Body of pancreas (tissue), 4 donors: ENCODE measurements around the gene FAM83B. TPM values are rescaled to one million over a fixed set of nuclear protein-coding genes. Genes with fewer than 3 reads are reported as not detected.

Experiments used
- ATAC-seq: fragments of 150-250 bp; one replicate; pipeline ENCODE4 v1.9.1; 2016
- DNase-seq, 4 donors: peaks; one replicate each; pipeline ENCODE4 v3.0.0-alpha.2; 2019
- H3K27ac ChIP-seq, 4 donors: fragments of 200-600 bp; sonication (generic); 1 replicate in 3 of 4; 2 replicates in 1 of 4; pipeline versions ENCODE4 v1.5.1 to v1.6.1; 2016 to 2019; ENCODE audit warnings: mild to moderate bottlenecking in 1 of 4, mixed read lengths in 1 of 4, moderate library complexity in 1 of 4
- H3K27me3 ChIP-seq, 2 donors: fragments of 200-600 bp; sonication (generic); one replicate each; pipeline ENCODE4 v1.6.0; 2016; ENCODE audit warnings: mild to moderate bottlenecking in 1 of 2
- H3K36me3 ChIP-seq, 2 donors: fragments of 200-600 bp; sonication (generic); replicated peaks in 1 of 2; 2 replicates each; pipeline ENCODE4 v1.5.1; 2016; ENCODE audit warnings: low read depth in 2 of 2; ENCODE audit not compliant: insufficient read depth in 1 of 2
- H3K4me1 ChIP-seq: fragments of 200-600 bp; sonication (generic); one replicate; pipeline ENCODE4 v1.6.0; 2016
- H3K4me3 ChIP-seq, 2 donors: fragments of 200-600 bp; sonication (generic); 1 replicate in 1 of 2; 2 replicates in 1 of 2; pipeline ENCODE4 v1.5.1; 2016 to 2019
- H3K9me3 ChIP-seq, 3 donors: fragments of 200-600 bp; sonication (generic); 1 replicate in 2 of 3; 2 replicates in 1 of 3; pipeline ENCODE4 v1.5.1; 2016
- POLR2A ChIP-seq, 3 donors: fragments of 450-650 bp; IDR thresholded peaks; one replicate each; pipeline ENCODE4 v1.6.1; 2016; ENCODE audit warnings: antibody characterized with exemption in 3 of 3, mild to moderate bottlenecking in 2 of 3
- WGBS, 2 donors: methylation state at CpG; one replicate each; pipeline ENCODE4 v1.1.5; 2017; 5-methylcytosine and 5-hydroxymethylcytosine counted together
- intact Hi-C: fragments of 100-400 bp; cut with DNase I; formaldehyde crosslinking; loops from one replicate; pipeline ENCODE4 v1.15.1; 2023
- total RNA-seq, 2 donors: library from RNA; depleted of rRNA; stranded (reverse); fragments of >200 nt; gene quantifications; one replicate each; pipeline ENCODE4 v1.1.0, GENCODE V29; 2016
- TF ChIP-seq, protein P1 (sequence below), 7 experiments: fragments of 450-650 bp in 4 of 7; fragments of 200-600 bp in 3 of 7; sonication (generic) in 3 of 7; IDR thresholded peaks; one replicate each; pipeline ENCODE4 v1.5.1; 2016 to 2019; ENCODE audit warnings: antibody characterized with exemption in 7 of 7

The FAM83B gene
- total RNA-seq, 2 donors from 2014 or later, result 3.4 to 6.9 TPM

GRCh38 chr6:54899986-54900385 lies 53.4 kb downstream of the FAM83B start:
- Histone ChIP-seq H3K4me3 (no peak overlapping the region), H3K9me3 (no peaks in the 10 kb centered on the region), H3K4me1 (no peaks in the 10 kb centered on the region), H3K27ac (no peak overlapping the region), H3K27me3 (no peaks in the 10 kb centered on the region), H3K36me3 (no peaks in the 10 kb centered on the region)
- no peak for DNase-seq
- intact Hi-C loops, result no loop called here
- TF ChIP-seq POLR2A (IDR thresholded peaks at IDR 0.05), result no peak
- TF ChIP-seq, protein P1, sequence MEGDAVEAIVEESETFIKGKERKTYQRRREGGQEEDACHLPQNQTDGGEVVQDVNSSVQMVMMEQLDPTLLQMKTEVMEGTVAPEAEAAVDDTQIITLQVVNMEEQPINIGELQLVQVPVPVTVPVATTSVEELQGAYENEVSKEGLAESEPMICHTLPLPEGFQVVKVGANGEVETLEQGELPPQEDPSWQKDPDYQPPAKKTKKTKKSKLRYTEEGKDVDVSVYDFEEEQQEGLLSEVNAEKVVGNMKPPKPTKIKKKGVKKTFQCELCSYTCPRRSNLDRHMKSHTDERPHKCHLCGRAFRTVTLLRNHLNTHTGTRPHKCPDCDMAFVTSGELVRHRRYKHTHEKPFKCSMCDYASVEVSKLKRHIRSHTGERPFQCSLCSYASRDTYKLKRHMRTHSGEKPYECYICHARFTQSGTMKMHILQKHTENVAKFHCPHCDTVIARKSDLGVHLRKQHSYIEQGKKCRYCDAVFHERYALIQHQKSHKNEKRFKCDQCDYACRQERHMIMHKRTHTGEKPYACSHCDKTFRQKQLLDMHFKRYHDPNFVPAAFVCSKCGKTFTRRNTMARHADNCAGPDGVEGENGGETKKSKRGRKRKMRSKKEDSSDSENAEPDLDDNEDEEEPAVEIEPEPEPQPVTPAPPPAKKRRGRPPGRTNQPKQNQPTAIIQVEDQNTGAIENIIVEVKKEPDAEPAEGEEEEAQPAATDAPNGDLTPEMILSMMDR (IDR thresholded peaks at IDR 0.05), result no peak
- ATAC-seq, result no peak

DNA sequence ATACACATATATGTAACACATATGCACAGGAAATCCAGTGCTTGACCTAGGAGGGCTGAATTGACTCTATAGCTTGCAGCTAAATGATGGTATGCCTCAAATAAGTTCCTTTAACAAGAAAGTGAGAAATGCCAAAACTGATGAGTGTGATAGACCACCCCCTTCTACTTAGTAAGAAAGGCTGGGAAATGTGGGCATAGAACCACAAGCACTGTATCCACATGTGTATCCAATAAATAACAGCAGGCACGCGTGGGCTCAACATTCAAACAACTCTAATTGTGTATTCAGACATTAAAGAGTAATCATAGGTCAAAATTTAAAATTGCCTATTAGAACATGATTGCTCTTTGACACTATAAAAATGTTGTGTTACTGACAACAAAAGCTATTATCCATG lies 54.1 kb downstream of the FAM83B start:
- Histone ChIP-seq H3K36me3 (no peaks in the 10 kb centered on the region), H3K4me1 (no peaks in the 10 kb centered on the region), H3K27ac (no peak overlapping the region), H3K27me3 (no peaks in the 10 kb centered on the region), H3K4me3 (no peak overlapping the region), H3K9me3 (no peaks in the 10 kb centered on the region)
- TF ChIP-seq, protein P1 (IDR thresholded peaks at IDR 0.05), result no peak
- no peak for TF ChIP-seq POLR2A (IDR thresholded peaks at IDR 0.05)
- WGBS, 2 donors, result 95 to 97% methylated on average over 2 of the region's 2 CpGs
- ATAC-seq (no peak), DNase-seq (no peak)
- intact Hi-C loops, result no loop called here

GRCh38 chr6:54903884-54904283 lies 57.3 kb downstream of the FAM83B start:
- H3K9me3 ChIP-seq, result no peaks in the 10 kb centered on the region
- H3K27me3 ChIP-seq, result no peaks in the 10 kb centered on the region
- no peak for ATAC-seq
- no peaks in the 10 kb centered on the region for H3K36me3 ChIP-seq
- DNase-seq, result no peak
- H3K4me1 ChIP-seq, result no peaks in the 10 kb centered on the region
- intact Hi-C loops, result no loop called here
- no peak overlapping the region for H3K4me3 ChIP-seq
- TF ChIP-seq, protein P1 (IDR thresholded peaks at IDR 0.05), result no peak
- no peak for TF ChIP-seq POLR2A (IDR thresholded peaks at IDR 0.05)
- H3K27ac ChIP-seq, result no peak overlapping the region

- no peaks in the 10 kb centered on the region for H3K9me3 ChIP-seq
- 71 to 72% methylated on average over 1 of the region's 1 CpG for WGBS, 2 donors
- TF ChIP-seq, protein P1 (IDR thresholded peaks at IDR 0.05), result no peak
- TF ChIP-seq POLR2A (IDR thresholded peaks at IDR 0.05), result no peak
- no peaks in the 10 kb centered on the region for H3K36me3 ChIP-seq
- H3K4me3 ChIP-seq, result no peak overlapping the region
- no peak for DNase-seq
- H3K27ac ChIP-seq, result no peak overlapping the region
- ATAC-seq, result no peak
- H3K4me1 ChIP-seq, result no peaks in the 10 kb centered on the region
- H3K27me3 ChIP-seq, result no peaks in the 10 kb centered on the region
- intact Hi-C loops, result no loop called here
These were observed 60.8 kb downstream of the FAM83B start for GRCh38 chr6:54907355-54907754.

DNA sequence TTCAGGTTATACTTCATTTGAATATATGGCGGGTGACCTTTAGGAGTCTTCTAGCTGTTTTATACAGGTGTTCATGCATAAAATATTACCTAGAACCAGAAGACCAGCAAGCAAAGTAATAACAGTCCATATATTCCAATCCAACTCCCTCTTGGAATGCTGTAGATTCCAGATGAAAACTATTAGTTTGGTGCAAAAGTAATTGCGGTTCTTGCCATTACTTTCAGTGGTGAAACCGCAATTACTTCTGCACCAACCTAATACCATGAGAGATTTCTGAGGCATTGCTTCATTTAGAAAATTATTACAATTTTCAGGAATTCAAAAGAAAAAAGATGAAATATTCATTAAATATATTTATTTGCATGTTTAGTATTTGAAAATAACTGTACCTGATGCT lies 62.6 kb downstream of the FAM83B start:
- Histone ChIP-seq H3K36me3 (no peaks in the 10 kb centered on the region), H3K27ac (no peak overlapping the region), H3K9me3 (no peaks in the 10 kb centered on the region), H3K27me3 (no peaks in the 10 kb centered on the region), H3K4me1 (no peaks in the 10 kb centered on the region), H3K4me3 (no peak overlapping the region)
- no peak for ATAC-seq
- WGBS, 2 donors, result 91 to 99% methylated on average over 3 of the region's 3 CpGs
- DNase-seq, result no peak
- intact Hi-C loops, result no loop called here
- TF ChIP-seq, protein P1 (IDR thresholded peaks at IDR 0.05), result no peak
- no peak for TF ChIP-seq POLR2A (IDR thresholded peaks at IDR 0.05)
